8988T (cell line): Measurements from ENCODE around the gene NCKAP1.

Source experiments
- DNase-seq: peaks from one replicate; pipeline ENCODE4 v3.0.0; 2011

The NCKAP1 gene

GRCh38 chr2:182866461-182867406 lies 171.5 kb downstream of the NCKAP1 start, which contains the start of gene FRZB:
FRZB (minus strand) TSS chr2:182866637; CDS start chr2:182866552, 85 bp downstream.
- no peak for DNase-seq

GRCh38 chr2:182866095-182866460 lies 172.2 kb downstream of the NCKAP1 start:
- DNase-seq = no peak

GRCh38 chr2:182864949-182865570 lies 173.2 kb downstream of the NCKAP1 start:
- DNase-seq = no peak

GRCh38 chr2:182863642-182864041 lies 174.6 kb downstream of the NCKAP1 start:
- DNase-seq = no peak

- no peak for DNase-seq
These were observed 176.2 kb downstream of the NCKAP1 start for GRCh38 chr2:182862091-182862490.

- DNase-seq = no peak
These were observed 177.4 kb downstream of the NCKAP1 start for GRCh38 chr2:182860858-182861257.
